HG03097 (cell line): ENCODE measurements around the gene MRPS2.
"Not testable (repeated sequence)": the region's sequence is repeated elsewhere in the genome, so short reads cannot be mapped to it uniquely, and the experiment has no call there.

Experiments
- ATAC-seq: cut with Tn5 transposase; IDR thresholded peaks from one replicate; pipeline ENCODE4 v1.9.1; 2021; ENCODE audit not compliant: unreplicated experiment, low FRiP score

MRPS2 gene

DNA sequence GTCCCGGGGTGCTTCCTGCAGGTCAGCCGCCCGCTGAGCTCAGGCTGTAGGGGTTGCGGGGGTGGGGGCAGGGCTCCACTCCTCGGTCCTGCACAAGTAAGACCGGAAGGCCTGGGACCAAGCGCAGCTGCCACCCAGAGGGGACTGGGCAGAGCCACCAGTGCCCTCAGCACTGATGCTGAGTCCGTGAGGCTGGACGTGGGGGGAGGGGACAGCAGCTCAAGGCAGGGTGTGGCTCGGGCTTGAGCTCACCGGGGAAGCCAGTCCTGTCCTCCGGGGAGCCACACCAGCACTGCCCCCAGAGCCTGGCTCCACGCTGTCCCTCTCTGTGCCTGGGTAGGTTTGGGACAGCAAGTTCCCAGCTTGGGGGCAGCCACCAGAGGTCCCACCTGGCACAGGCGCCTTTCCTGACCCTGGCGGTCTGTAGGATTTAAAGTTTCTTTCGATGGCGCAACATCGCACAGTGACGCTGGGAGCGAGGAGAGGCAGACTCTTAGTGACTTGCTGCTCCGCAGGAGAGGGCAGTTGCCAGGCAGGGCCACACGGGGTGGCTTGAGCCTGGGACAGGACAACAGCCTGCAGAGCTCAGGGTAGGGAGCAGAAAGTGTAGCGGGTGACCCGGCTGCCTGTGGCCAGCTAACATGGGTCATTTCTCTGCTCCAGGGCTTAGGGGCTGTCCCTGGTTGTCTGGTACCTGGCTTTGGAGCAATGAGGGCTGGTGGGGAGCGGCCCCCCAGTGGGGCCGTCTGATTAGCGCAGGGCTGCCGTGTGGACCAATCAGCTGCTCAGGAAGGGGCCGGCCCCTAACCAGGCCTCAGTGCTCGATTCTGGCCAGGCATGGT lies 26.5 kb downstream of the MRPS2 start:
- no peak for ATAC-seq

DNA sequence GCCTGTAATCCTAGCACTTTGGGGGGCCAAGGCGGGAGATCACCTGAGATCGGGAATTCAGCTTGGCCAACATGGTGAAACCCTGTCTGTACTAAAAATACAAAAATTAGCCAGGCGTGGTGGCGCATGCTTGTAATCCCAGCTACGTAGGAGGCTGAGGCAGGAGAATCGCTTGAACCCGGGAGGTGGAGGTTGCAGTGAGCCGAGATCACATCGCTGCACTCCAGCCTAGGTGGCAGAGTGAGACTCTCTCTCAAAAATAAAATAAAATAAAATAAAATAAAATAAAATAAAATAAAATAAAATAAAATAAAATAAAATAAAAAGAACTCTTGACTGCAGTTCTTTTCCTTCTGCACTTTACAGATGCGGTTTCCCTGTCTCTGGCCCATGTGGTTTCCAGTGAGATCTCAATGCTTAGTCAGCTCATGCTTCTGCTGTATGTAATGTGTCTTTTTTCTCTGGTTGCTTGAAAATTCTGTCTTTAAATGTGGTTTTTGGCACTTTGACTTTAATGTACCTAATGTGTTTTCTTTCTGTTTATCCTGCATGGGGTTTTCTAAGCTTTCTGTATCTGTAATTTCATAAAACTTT lies 28.5 kb downstream of the MRPS2 start:
- not testable (repeated sequence) for ATAC-seq

DNA sequence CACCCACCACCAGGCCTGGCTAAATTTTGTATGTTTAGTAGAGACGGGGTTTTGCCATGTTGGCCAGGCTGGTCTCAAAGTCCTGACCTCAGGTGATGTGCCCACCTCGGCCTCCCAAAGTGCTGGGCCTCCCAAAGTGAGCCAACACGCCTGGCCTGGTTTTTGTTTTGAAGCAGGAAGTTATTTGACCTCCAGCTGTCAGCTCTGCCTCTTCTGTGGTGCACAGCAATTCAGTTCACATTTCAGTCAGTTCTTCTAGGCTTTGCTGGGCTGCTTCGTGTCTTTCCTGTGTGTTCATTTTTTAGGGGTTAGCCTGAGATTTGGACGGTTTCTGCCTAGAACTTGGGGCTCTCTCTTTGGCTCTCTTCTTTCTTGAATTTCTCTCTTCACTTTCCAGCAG lies 29.7 kb downstream of the MRPS2 start:
- ATAC-seq: no peak

DNA sequence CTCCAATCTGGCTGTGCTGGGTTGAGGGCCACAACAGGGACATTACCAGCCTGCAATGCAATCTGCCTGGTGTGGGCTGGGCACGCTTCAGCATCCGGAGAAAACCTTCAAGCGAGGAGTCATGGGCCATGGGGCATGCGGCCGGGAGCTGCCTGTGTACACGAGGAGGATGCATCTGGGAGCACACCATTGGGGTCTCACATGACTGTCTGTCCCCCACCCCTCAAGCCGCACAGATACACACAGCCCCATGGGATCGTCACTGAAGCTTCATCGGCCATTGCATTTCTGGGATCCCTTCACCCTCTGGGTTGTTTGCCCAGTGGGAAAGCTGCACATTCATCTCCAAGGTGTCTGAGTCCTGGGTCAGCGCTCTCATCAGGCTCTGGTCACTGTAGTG lies 30.6 kb downstream of the MRPS2 start:
- no peak for ATAC-seq

DNA sequence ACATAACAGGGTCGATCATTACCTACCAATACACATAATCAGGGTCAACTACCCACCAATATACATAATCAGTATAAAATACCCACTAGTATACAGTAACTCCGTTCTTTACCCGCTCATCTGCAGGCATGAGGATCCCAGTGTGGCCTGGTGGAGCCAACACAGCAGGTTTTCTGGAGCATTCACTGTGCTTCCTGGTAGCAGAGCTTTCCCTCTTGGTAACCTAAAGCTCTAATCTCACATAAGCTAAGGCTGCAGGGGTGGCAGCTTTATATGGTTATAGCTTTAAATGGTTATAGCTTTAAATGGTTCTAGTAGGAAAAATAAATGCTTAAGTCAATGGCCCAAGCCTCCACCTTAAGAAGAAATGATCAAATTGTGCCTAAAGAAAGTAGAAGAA lies 32.6 kb downstream of the MRPS2 start:
- no peak for ATAC-seq

DNA sequence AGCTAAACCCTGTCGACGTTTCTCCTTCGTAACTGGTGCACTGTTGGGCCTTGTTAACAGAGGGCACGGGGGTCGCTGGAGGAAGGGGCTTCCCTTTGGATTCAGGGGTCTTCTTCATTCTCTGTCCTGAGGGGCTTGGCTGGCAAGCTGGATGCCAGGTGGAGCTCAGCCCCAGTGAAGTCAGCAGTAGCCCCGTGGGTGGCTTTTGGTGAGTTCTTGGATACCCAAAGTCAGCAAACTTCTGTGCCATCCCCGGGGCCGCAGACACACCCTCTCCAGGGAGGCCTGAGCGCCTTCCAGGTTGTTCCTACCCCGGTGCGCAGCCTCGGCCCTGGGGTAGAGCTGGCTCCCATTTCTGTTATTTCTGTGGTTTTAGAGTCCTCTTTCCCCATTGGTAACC lies 33.2 kb downstream of the MRPS2 start:
- ATAC-seq: no peak

DNA sequence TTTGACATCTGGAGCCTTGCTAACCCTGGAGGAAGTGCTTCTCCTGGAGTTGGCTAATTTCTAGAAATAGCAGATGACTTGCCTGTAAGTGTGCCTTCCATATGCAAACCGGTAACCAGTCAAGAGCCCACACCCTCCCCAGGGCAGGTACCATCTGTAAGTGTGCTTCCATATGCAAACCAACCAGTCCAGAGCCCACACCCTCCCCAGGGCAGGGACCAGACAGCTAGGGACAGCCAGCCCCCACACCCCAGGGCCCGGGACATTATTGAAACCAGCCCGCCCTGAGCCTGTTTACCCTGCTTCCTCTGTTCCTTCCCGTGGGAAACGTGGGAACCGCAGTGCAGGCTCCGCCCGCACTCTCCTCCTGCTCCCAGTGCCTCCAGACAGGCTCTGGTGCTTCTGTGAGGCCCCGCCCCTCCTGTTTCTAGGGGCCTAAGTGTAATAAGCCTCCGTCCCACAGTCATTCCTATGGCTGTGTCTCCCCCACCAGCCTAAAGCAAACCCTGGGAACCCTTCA lies 33.8 kb downstream of the MRPS2 start:
- ATAC-seq: not testable (repeated sequence)

DNA sequence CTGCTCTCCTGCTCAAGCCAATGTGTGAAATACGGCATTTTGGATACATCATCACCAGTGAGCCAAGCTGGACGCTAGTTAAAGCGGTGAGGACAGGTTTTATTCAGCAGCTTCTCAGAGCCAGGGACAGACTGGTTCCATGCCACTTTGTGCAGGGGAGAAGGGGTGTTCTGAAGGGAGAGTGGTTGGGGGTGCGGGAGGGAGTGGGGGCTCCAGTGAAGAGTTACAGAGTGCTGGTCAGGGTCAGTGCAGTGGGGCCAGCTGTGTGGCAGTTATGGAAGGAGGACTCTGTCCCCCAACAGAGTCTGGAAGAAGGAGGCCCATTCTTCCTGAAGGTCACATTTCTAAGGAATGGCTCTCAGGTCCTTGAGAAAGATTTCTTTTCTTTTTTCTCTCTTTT lies 34.3 kb downstream of the MRPS2 start:
- not testable (repeated sequence) for ATAC-seq

DNA sequence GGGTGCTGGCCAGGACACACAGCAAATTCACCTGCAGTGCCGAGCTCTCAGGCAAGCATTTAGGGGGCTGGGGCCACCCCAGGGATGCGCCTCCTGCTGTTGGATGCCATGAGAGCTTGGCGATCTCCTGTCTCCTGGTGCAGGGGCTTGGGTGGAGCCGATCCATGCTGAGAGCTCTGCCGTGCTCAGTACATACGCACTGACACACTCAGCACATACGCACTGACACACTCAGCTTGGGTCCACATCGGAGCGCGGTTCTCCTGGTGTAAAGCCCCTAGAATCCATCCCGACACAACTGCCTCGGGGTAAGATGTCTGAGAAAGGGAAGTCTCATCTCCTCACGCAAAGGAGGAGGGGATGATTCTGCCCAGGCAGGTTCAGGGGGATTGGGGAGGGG lies 35.1 kb downstream of the MRPS2 start:
- ATAC-seq: not testable (repeated sequence)

DNA sequence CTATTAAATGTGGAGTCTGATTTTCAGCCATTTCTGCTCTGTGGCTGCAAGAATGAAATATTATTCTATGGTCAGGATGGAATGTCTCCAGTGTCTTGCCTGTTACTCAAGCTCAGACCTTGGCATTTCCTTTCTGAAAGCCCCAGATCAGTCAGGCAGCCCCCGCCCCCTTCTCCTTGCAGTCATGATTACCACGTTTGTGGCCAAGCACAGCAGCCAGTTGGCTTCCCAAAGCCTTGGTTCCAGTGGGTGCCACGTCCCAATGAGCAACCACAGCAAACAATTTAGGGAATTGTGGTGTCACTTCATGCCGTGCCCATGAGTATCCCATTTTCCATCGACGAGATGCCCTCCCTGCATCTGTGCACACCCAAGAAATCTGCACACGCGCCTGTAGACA lies 35.7 kb downstream of the MRPS2 start:
- ATAC-seq: no peak

DNA sequence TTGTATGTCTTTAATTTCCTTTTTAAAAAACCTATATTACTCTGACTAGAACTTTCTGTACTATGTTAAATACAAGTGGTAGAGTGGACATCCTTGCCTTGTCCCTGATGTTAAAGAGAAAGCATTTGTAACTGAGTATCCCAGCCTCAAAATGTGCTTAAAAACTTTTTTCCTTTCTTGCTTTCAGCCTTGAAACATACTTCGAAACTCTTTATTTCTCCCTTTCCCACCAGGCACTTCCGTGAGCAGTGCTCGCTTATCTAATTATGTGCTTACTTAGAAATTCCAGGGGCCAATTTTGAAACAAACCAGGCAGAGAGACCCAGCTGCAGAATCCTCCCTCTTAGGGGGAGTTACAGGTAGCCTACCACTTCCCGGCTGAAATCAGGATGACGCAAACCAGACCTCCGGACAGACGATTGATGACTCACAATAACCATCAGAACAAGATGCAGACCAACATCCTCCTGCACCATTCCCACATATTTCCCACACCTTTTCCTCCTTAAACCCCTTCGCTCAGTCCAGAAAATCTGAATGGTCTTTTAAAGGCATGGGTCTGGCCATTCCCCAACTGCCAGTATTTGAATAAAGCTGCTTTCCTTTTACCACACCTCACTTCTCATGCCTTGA lies 42.9 kb downstream of the MRPS2 start:
- ATAC-seq: not testable (repeated sequence)

DNA sequence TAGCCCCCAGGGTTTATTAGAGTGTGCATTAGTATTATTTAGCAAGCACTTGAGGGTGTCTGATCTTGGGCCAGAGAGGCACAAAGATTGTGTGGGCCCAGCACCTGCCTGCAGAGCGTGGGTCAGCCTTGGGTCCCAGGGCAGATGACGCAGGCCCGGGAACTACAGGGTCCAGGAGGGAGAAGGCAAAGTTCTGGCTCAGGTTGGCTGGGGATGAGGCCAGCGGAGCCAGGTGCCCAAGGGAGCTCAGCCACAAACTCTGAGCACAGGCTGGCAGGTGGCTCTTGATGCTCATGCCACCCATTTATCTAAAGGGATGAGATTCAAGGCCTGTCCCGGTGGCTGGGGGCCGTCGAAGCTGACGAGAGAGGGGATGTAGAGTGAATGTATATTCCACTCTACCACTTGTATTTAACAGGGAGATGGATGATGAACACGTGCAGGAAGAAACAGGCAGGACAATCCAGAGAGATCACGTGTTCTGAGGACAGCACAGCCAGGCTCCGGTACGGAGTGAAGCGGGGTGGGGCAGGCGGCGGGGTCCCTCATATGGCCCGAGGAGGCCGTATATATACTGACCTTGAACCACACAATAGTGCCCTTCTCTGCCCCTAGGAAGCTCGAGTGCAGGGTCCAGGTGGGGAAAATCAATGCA lies 44.6 kb downstream of the MRPS2 start:
- ATAC-seq: no peak

DNA sequence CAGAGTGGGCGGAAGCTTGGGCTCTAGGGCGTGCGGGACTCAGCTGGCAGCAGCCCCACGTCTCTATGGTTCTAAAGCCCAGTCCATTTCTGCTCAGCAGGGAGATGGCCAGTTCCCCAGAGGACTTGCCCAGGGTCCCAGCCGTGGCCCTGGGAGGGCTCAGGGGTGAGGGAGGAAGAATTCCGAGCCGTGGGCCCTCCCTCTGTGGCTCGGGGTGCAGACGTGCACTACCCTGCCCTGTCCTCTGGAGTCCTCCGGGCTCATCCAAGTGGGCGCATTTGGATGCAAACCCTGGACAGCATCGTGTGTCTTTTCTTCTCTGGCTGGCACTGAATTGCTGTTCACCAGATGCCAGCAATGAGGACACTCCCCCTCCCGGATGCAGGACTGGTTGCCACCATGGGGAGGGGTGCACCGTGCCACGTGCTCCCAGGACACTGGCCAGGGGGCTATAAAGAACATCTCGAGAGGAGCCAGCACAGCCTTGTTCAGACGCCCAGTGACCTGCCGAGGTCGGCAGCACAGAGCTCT lies 45.2 kb downstream of the MRPS2 start, which contains the start of gene OBP2A:
TSS of gene OBP2A (plus strand) at position 481 of the 531 bp plus-strand sequence. CDS start 55 bp downstream, outside the sequence.
- not testable (repeated sequence) for ATAC-seq

DNA sequence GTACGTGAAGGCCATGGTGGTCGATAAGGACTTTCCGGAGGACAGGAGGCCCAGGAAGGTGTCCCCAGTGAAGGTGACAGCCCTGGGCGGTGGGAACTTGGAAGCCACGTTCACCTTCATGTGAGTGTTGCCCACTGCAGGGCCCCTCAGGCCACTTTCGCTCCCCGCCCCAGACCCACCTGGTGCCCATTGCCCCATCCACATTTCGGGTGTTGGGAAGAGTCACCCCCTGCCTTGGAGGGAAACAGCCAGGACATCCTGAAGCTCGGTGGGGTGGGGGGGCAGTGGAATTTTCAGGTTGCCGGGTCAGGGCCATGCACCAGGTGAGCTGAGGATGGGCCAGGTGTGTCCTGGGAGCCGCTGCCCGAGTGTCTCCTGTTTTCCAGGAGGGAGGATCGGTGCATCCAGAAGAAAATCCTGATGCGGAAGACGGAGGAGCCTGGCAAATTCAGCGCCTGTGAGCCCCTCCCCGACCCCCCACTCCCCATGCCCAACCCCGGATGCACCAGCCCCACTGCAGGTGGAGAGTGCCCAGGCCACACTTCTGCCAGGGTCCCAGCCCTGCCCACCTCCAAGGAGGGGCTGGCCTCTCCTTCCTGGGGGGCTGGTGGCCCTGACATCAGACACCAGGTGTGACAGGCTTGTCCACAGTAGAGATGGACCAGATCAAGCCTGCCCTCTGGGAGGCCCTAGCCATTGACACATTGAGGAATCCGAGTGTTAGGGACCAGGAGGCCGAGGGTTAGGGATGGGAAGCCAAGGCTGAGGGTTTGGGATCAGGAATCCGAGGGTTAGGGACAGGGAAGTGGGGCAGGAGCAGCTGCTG lies 46.5 kb downstream of the MRPS2 start:
- ATAC-seq: not testable (repeated sequence)

DNA sequence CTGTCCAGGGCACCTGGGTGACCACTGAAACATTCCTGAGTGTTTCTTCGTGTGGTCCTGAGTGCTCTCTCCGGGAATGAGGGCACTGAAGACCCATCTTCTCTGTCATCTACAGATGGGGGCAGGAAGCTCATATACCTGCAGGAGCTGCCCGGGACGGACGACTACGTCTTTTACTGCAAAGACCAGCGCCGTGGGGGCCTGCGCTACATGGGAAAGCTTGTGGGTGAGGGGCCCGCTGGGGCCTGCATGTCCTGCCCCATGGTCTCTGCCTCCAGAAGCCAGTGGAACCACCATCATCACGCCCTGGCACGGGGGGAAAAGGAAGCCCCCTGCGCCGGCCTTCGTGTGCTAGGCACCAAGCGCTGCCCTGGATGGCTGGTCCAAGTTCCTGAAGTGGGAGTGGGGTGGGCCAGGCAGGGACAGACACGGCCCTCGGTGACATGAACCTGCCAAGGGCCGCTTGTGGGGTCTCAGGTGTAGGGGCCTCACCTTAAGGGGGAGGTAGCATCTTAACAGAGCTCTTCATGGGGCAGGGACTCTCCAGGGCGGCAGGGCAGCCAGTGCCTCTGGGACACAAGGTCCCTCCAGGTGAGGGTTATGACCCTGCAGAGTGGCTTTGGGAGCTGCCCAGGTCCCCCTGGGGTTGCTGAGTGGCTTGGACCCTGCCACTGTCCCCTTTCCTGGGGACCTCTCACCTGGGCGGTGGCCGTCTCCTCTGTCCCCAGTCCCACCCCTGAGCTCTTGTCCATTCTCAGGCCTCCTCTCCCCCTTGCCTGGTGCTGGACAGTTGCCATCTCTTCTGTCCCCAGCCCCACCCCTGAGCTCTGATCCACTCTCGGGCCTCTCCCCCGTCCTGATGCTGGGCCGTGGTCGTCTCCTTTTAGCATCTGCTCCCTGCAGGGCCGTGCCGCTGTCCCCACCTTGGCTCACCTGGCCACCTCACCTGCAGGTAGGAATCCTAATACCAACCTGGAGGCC lies 47.6 kb downstream of the MRPS2 start:
- ATAC-seq: no peak

DNA sequence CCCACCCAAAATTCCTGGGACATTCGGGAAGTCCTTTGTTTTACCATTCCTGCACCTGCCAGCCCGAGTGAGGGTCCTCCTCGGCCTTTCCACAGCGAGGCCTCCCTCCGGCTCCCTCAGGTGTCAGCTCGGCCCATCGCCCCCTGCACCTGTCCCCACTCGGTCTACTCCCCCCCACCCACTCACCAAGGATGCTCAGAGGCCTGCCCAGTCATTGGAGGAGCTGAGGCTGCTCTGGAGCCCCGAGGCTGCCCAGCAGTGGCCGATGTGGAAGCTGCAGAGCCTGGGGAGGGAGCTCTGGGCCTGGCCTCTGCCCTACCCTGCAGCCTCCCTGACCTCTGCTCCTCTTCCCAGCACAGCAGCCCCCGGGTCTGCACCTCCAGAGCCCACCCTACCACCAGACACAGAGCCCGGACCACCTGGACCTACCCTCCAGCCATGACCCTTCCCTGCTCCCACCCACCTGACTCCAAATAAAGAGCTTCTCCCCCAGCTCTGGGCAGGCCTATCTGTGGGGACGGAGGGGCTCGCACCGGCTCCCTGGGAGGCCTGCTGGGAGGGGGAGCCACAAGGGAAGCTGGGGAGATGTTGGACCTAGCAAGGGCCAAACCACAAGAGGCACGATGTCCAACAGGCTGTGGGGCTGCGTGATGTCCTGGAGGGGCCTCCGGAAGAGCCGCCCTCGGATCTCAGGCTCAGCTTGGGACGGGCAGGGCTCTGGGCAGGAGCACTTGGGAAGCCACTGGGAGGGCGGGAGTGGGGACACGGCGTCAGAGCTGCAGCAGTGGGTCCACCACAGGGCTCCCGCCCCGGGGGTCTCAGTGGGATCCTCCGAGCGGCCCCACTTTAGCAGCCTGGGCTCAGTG lies 49.2 kb downstream of the MRPS2 start:
- ATAC-seq: not testable (repeated sequence)

DNA sequence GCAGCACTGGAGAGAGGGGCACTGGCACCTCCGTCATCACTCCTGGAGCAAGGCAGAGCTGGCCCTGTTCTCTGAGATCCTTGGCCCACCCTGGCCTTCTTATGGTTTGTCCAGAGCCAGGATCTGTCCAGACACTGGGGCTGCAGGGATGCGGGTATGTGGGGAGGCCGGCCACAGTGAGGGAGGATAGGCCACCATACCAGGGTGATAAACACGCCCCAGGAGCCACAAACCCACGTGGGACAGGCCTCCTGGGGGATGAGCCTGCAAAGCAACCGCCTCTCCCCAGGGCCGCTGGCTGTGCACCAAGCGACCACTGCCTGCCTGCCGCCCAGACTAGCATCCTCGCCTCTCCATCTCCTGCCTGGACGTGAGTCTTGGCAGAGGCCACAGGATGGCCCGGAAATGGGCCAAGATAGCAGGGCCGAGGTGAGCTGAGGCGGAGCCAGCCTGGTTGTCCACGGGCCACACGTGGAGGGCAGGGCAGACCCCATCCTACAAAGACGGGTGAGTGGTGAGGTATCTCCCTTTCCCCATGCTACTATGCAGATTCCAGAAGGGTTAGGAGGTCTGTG lies 49.9 kb downstream of the MRPS2 start:
- no peak for ATAC-seq
